GM23338 (cell line): ENCODE data around the gene DAZAP1. TPM values are rescaled to one million over a fixed set of nuclear protein-coding genes. Genes with fewer than 3 reads are reported as not detected.
"Not testable (repeated sequence)": the region's sequence is repeated elsewhere in the genome, so short reads cannot be mapped to it uniquely, and the experiment has no call there.

Source experiments
- ATAC-seq: fragments of 200-7000 bp; cut with Tn5 transposase; 3 replicates; pipeline ENCODE4 v1.9.1; 2020
- DNase-seq: peaks from one replicate; pipeline ENCODE4 v3.0.0-alpha.2; 2015; ENCODE audit warnings: low spot score
- H2AFZ ChIP-seq: fragments of 200-600 bp; sonication (generic); 2 replicates; pipeline ENCODE4 v1.8.0; 2016; ENCODE audit warnings: antibody characterized with exemption, mild to moderate bottlenecking, moderate library complexity
- H3F3A ChIP-seq: fragments of 200-600 bp; sonication (generic); replicated peaks from 2 replicates; pipeline ENCODE4 v1.8.0; 2017; ENCODE audit warnings: antibody characterized with exemption, mixed run types, low read depth
- H3K27ac ChIP-seq: fragments of 200-600 bp; sonication (generic); 2 replicates; pipeline ENCODE4 v1.6.1; 2016; ENCODE audit warnings: low read depth
- H3K27me3 ChIP-seq: fragments of 200-600 bp; sonication (generic); 2 replicates; pipeline ENCODE4 v1.8.0; 2016; ENCODE audit warnings: mild to moderate bottlenecking, mixed run types, moderate library complexity; ENCODE audit not compliant: insufficient read depth
- H3K36me3 ChIP-seq: fragments of 200-600 bp; sonication (generic); 2 replicates; pipeline ENCODE4 v1.8.0; 2016; ENCODE audit warnings: mild to moderate bottlenecking; ENCODE audit not compliant: insufficient read depth
- H3K4me1 ChIP-seq: fragments of 200-600 bp; sonication (generic); 2 replicates; pipeline ENCODE4 v1.8.0; 2016; ENCODE audit warnings: mild to moderate bottlenecking, moderate library complexity; ENCODE audit not compliant: insufficient read depth
- H3K4me2 ChIP-seq: fragments of 200-600 bp; sonication (generic); 2 replicates; pipeline ENCODE4 v1.7.1; 2017; ENCODE audit warnings: mixed run types
- H3K4me3 ChIP-seq: fragments of 200-600 bp; sonication (generic); 2 replicates; pipeline ENCODE4 v1.6.1; 2016; ENCODE audit warnings: mixed run types
- H3K79me2 ChIP-seq: fragments of 200-600 bp; sonication (generic); replicated peaks from 2 replicates; pipeline ENCODE4 v1.8.0; 2017; ENCODE audit warnings: mild to moderate bottlenecking; ENCODE audit not compliant: insufficient read depth
- H3K9me2 ChIP-seq: fragments of 200-600 bp; sonication (generic); 2 replicates; pipeline ENCODE4 v1.8.0; 2017; ENCODE audit not compliant: insufficient read depth
- H4K20me1 ChIP-seq: fragments of 200-600 bp; sonication (generic); replicated peaks from 2 replicates; pipeline ENCODE4 v1.8.0; 2017; ENCODE audit warnings: mild to moderate bottlenecking; ENCODE audit not compliant: insufficient read depth
- H3K27ac Mint-ChIP-seq: 2 replicates; pipeline ENCODE4 v1.8.0; 2020; ENCODE audit warnings: inconsistent platforms, mild to moderate bottlenecking, moderate library complexity, mixed read lengths
- H3K27me3 Mint-ChIP-seq: 3 replicates; pipeline ENCODE4 v1.8.0; 2022; ENCODE audit warnings: low read depth, mild to moderate bottlenecking, moderate library complexity, mixed read lengths, inconsistent platforms; ENCODE audit not compliant: insufficient read depth, poor library complexity
- H3K36me3 Mint-ChIP-seq: 3 replicates; pipeline ENCODE4 v1.8.0; 2021; ENCODE audit warnings: low read depth, mild to moderate bottlenecking, inconsistent platforms, moderate library complexity, mixed read lengths
- H3K4me1 Mint-ChIP-seq: 3 replicates; pipeline ENCODE4 v1.8.0; 2020; ENCODE audit warnings: mild to moderate bottlenecking, inconsistent platforms, mixed read lengths
- H3K4me3 Mint-ChIP-seq: 3 replicates; pipeline ENCODE4 v1.8.0; 2021; ENCODE audit warnings: moderate library complexity, mild to moderate bottlenecking, inconsistent platforms, mixed read lengths
- H3K9me3 Mint-ChIP-seq: 3 replicates; pipeline ENCODE4 v1.8.0; 2020; ENCODE audit warnings: moderate library complexity, mild to moderate bottlenecking, inconsistent platforms, mixed read lengths
- CREB1 ChIP-seq: fragments of 250-450 bp; sonication (Bioruptor Pico); IDR thresholded peaks from 2 replicates; pipeline ENCODE4 v1.5.0; 2020; ENCODE audit warnings: low read depth, mild to moderate bottlenecking, moderate library complexity
- ETS1 ChIP-seq: IDR thresholded peaks from 2 replicates; pipeline ENCODE4 v1.6.1; 2016; ENCODE audit warnings: antibody characterized with exemption
- EZH2 ChIP-seq: fragments of 200-600 bp; sonication (generic); IDR thresholded peaks from one replicate; pipeline ENCODE4 v1.8.0; 2017; ENCODE audit warnings: antibody characterized with exemption, mild to moderate bottlenecking, low read depth; ENCODE audit not compliant: unreplicated experiment
- EZH2phosphoT487 ChIP-seq: fragments of 200-600 bp; sonication (generic); IDR thresholded peaks from one replicate; pipeline ENCODE4 v1.8.1; 2018; ENCODE audit warnings: antibody characterized with exemption; ENCODE audit not compliant: unreplicated experiment
- JUNB ChIP-seq: IDR thresholded peaks from one replicate; pipeline ENCODE4 v1.6.1; 2016; ENCODE audit warnings: antibody characterized with exemption; ENCODE audit not compliant: unreplicated experiment
- NANOG ChIP-seq: IDR thresholded peaks from 2 replicates; pipeline ENCODE4 v1.6.1; 2016; ENCODE audit warnings: antibody characterized with exemption, borderline replicate concordance
- POLR2AphosphoS5 ChIP-seq: IDR thresholded peaks from 2 replicates; pipeline ENCODE4 v1.6.1; 2016; ENCODE audit warnings: antibody characterized with exemption, low read depth
- STAT1 ChIP-seq: IDR thresholded peaks from one replicate; pipeline ENCODE4 v1.6.1; 2016; ENCODE audit warnings: antibody characterized with exemption; ENCODE audit not compliant: unreplicated experiment
- ZNF114 ChIP-seq: fragments of 250-450 bp; sonication (Bioruptor Pico); IDR thresholded peaks from 2 replicates; pipeline ENCODE4 v1.5.0; 2020; ENCODE audit warnings: mild to moderate bottlenecking, moderate library complexity
- ZNF331 ChIP-seq: fragments of 250-450 bp; sonication (Bioruptor Pico); IDR thresholded peaks from 2 replicates; pipeline ENCODE4 v1.5.0; 2020; ENCODE audit warnings: low read depth, mild to moderate bottlenecking, moderate library complexity
- polyA plus RNA-seq: library from polyadenylated mRNA; unstranded; fragments of >200 nt; fragmentation: Nextera tagmentation; extraction: Ambion mirVana; gene quantifications from 2 replicates; pipeline ENCODE4 v1.2.1, GENCODE V29; 2016
- total RNA-seq: library from RNA; depleted of rRNA; stranded (reverse); fragments of >200 nt; shearing (Covaris generic); gene quantifications from 2 replicates; pipeline ENCODE4 v1.2.3, GENCODE V29; 2014
- TF ChIP-seq, protein P1 (sequence below), 2 experiments: fragments of 200-600 bp in 1 of 2; sonication (generic) in 1 of 2; conservative IDR thresholded peaks; 2 replicates each; pipeline versions ENCODE4 v1.5.1 to v1.6.1; 2016 to 2017; ENCODE audit warnings: antibody characterized with exemption in 2 of 2, low read depth in 2 of 2, mild to moderate bottlenecking in 2 of 2, moderate library complexity in 1 of 2

Gene DAZAP1
- total and polyA plus RNA-seq, 2 experiments from 2014 or later: 44.1 to 194 TPM

DNA sequence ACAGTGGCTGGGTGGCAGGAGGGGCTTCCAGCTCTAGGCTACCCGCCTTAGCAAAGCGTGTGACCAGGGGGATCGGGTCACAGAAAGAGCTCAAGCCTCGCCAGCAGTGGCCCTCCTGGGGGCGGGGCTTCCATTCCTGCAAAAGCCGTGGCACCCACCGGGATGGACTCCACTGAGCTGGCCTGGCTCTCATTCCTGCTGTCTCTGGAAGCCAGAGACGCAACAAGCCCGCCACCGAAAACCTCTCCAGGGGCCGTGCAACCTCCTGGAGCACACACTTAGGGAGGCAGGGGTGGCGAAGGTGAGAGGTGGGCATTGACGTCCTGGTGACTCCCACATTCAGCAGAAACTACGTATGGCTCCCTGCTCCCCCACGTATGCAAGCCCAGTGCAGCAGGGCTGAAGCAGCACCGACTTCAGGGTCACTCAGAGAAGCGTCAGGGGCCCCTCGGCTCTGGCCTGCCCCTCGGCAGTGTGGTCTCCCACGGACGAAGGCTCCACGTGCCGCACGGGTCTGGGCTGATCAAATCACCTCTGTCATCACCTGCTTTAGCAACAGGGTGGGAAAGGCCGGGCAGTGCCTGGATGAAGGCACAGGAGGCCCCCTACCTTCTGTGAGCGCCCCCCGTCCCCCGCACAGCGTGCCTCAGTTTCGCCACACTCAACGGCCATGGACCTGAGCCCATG lies 68.5 kb downstream of the DAZAP1 start (continued):
- TF ChIP-seq, protein P1, sequence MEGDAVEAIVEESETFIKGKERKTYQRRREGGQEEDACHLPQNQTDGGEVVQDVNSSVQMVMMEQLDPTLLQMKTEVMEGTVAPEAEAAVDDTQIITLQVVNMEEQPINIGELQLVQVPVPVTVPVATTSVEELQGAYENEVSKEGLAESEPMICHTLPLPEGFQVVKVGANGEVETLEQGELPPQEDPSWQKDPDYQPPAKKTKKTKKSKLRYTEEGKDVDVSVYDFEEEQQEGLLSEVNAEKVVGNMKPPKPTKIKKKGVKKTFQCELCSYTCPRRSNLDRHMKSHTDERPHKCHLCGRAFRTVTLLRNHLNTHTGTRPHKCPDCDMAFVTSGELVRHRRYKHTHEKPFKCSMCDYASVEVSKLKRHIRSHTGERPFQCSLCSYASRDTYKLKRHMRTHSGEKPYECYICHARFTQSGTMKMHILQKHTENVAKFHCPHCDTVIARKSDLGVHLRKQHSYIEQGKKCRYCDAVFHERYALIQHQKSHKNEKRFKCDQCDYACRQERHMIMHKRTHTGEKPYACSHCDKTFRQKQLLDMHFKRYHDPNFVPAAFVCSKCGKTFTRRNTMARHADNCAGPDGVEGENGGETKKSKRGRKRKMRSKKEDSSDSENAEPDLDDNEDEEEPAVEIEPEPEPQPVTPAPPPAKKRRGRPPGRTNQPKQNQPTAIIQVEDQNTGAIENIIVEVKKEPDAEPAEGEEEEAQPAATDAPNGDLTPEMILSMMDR (conservative IDR thresholded peaks at IDR 0.05; ENCODE audit: low read depth in 2 of 2): no peak
- TF ChIP-seq ETS1 (no peak), JUNB (no peak), ZNF114 (CRISPR knock-in tag) (no peak), NANOG (no peak), EZH2 (no peak), CREB1 (CRISPR knock-in tag) (no peak), POLR2AphosphoS5 (no peak), STAT1 (no peak), EZH2phosphoT487 (no peak), ZNF331 (no peak)

GRCh38 chr19:1477056-1477455 lies 69.7 kb downstream of the DAZAP1 start:
- not testable (repeated sequence) for H3K9me3 Mint-ChIP-seq, H3K9me2 ChIP-seq, H3K27ac Mint-ChIP-seq, H3K36me3 ChIP-seq, H3K4me2 ChIP-seq, H3K27ac ChIP-seq, H2AFZ ChIP-seq, DNase-seq, ATAC-seq, H3K4me1 ChIP-seq, H3K4me1 Mint-ChIP-seq, H3K36me3 Mint-ChIP-seq
- Histone ChIP-seq H3K79me2 (peaks cover 19% of the 10 kb centered on the region), H3F3A (peaks cover 18% of the 10 kb centered on the region; the same call in 1 of the 2 replicates), H3K27me3 (peaks cover 13% of the 10 kb centered on the region), H3K4me3 (0 out of 2 replicates have a peak overlapping the region, but pooled peaks have one; percentile 17), H4K20me1 (peaks cover 21% of the 10 kb centered on the region)
- H3K4me3 Mint-ChIP-seq: peak overlapping the region; percentile 57
- peaks cover 18% of the 10 kb centered on the region for H3K27me3 Mint-ChIP-seq
